ENCODE measurements around the gene ARHGAP22. TPM values are rescaled to one million over a fixed set of nuclear protein-coding genes. Genes with fewer than 3 reads are reported as not detected.

Gene ARHGAP22
- total RNA-seq, 1 experiment from 2014 or later, result 0.53 TPM

DNA sequence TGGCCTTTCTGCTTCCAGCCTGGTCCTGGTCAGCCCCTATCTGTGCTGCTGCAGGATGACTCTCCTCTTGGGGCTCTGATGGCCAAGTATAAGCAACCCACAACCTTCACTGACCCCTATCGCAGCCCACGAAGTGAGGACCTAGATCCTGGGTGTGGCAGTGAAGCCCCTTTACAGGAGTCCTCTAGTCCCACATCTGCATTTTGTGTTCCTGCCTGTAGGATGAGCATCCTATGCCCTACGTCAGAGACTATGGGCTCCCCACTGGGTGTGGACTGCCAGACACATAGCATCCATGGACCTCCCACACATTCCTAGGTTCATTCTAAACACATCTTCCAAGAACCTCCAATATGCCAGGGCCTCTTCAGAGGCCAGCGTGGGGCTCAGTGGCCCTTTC, 29.0 kb downstream of the ARHGAP22 start:
- H3K4me1 ChIP-seq (replicated peaks), result no peaks in the 10 kb centered on the region
- H3K27ac ChIP-seq, result no peak overlapping the region
- no peak overlapping the region for H3K4me3 ChIP-seq
- H3K36me3 ChIP-seq, result no peaks in the 10 kb centered on the region
- no peaks in the 10 kb centered on the region; the same call in 1 of the 2 replicates for H3K27me3 ChIP-seq (replicated peaks)
- DNase-seq (ENCODE audit: low read depth in 1 of 2, low spot score in 2 of 2), result no peak
- H3K9me3 ChIP-seq (replicated peaks), result no peaks in the 10 kb centered on the region

DNA sequence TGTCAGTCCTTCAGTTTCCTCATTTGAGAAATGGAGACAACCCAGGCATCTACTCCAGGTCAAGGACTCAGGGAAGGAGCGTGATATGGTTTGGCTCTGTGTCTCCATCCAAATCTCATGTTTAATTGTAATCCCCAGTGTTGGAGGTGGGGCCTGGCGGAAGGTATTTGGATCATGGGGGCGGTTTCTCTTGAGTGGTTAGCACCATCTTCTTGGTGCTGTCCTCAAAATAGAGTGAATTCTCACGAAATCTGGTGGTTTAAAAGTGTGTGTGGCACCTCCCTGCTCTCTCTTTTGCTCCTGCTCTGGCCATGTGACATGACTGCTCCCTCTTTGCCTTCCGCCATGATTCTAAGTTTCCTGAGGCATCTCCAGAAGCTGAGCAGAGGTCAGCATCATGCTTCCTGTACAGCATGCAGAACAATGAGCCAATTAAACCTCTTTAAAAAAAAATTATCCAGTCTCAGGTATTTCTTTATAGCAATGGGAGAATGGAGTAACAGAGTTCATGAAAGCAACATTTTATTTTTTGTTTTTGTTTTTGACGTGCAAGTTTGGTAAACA, 30.0 kb downstream of the ARHGAP22 start:
- Histone ChIP-seq H3K27ac (no peak overlapping the region), H3K9me3 (replicated peaks) (no peaks in the 10 kb centered on the region), H3K4me1 (replicated peaks) (no peaks in the 10 kb centered on the region), H3K36me3 (no peaks in the 10 kb centered on the region), H3K27me3 (replicated peaks) (no peaks in the 10 kb centered on the region; the same call in 1 of the 2 replicates), H3K4me3 (no peak overlapping the region)
- no peak for DNase-seq (ENCODE audit: low read depth in 1 of 2, low spot score in 2 of 2)

DNA sequence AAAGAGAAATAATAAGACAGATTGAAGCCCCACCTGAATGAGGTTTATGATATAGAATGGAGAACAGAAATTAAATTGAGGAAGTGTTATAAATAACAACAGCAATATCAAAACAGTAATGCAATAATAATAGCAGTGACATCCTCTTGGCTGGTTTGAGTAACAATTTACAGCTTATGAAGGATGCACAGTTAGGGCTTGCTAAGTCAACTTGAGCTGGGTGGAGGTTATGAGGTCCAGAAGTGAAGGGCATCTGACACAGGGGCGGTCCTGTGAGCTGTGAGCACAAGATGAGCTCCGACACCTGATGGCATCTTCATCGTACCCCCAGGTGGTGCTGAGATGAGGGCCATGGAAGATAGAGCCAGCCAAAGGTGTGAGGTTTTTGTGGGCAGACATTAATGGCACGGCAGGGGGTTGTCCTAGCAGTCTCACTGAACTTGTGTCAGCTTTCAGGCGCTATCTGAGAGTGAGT, 30.5 kb downstream of the ARHGAP22 start:
- H3K9me3 ChIP-seq (replicated peaks), result no peaks in the 10 kb centered on the region
- no peaks in the 10 kb centered on the region for H3K36me3 ChIP-seq
- H3K27me3 ChIP-seq (replicated peaks), result no peaks in the 10 kb centered on the region; the same call in 1 of the 2 replicates
- no peak for DNase-seq (ENCODE audit: low read depth in 1 of 2, low spot score in 2 of 2)
- H3K4me3 ChIP-seq, result no peak overlapping the region
- no peak overlapping the region for H3K27ac ChIP-seq
- no peaks in the 10 kb centered on the region for H3K4me1 ChIP-seq (replicated peaks)

DNA sequence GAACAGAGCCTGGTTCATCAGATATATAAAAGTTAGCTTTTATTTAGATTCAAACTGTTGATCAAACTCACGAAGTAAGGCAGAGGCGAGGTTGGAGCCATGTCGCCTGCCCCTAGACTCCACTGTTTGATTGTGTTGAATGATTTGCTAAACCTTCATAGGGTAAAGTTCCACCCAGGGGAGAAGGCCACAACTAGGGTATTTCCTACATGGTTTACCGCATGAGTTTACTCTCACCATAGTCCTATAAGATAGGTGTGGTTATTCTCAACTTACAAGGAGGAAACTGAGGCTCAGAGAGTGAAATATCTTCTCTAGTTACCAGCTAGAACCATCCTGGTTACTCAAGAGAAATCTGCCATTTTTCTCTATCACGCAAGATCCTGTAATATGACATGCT, 31.8 kb downstream of the ARHGAP22 start:
- Histone ChIP-seq H3K4me3 (no peak overlapping the region), H3K27me3 (replicated peaks) (no peaks in the 10 kb centered on the region), H3K36me3 (no peaks in the 10 kb centered on the region), H3K9me3 (replicated peaks) (no peaks in the 10 kb centered on the region), H3K27ac (no peak overlapping the region), H3K4me1 (replicated peaks) (no peaks in the 10 kb centered on the region)
- no peak for DNase-seq (ENCODE audit: low read depth in 1 of 2, low spot score in 2 of 2)

DNA sequence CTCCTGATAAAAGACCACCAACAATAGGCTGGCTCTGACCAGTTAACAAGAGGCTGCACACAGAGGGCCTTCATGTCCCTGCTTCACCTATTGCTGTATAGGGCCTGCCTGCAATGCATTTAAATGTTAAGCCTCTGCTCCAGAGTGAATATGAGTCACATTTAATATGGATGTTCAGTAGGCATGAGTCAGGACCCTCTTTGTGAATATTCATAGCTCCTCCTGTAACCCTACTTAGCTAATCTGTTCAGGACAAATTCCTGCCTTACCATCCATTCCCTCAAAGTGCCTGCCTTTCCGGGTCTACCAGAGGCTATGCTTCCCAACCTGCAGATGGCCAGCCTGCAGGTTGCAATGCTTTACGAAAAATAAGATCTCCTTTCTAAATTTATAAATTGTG, 32.5 kb downstream of the ARHGAP22 start:
- Histone ChIP-seq H3K27me3 (replicated peaks) (no peaks in the 10 kb centered on the region), H3K36me3 (no peaks in the 10 kb centered on the region), H3K9me3 (replicated peaks) (no peaks in the 10 kb centered on the region), H3K4me3 (no peak overlapping the region), H3K4me1 (replicated peaks) (no peaks in the 10 kb centered on the region), H3K27ac (no peak overlapping the region)
- DNase-seq (ENCODE audit: low read depth in 1 of 2, low spot score in 2 of 2), result no peak

DNA sequence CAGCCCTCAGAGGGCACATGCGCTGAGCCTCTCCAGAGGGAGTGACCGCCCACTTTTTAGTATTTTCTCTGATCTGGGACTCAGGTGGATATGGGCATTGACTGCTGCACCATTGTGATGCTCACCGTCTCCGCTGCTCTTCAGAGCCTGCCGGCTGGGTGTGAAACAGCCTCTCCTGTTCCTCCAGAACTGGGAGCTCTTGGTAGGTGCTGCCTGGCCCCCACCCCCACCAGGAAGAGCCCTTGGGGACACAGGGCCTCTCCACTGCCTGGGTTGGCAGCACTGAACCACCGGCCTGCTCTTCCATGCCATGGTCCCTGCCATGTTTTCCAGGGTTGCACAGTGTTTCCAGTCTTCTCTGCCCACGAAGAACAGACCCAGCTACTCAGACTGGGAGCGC, 36.3 kb downstream of the ARHGAP22 start:
- Histone ChIP-seq H3K4me1 (replicated peaks) (no peaks in the 10 kb centered on the region), H3K36me3 (no peaks in the 10 kb centered on the region), H3K27ac (no peak overlapping the region), H3K27me3 (replicated peaks) (no peaks in the 10 kb centered on the region), H3K9me3 (replicated peaks) (no peaks in the 10 kb centered on the region), H3K4me3 (no peak overlapping the region)
- DNase-seq (ENCODE audit: low read depth in 1 of 2, low spot score in 2 of 2), result no peak

DNA sequence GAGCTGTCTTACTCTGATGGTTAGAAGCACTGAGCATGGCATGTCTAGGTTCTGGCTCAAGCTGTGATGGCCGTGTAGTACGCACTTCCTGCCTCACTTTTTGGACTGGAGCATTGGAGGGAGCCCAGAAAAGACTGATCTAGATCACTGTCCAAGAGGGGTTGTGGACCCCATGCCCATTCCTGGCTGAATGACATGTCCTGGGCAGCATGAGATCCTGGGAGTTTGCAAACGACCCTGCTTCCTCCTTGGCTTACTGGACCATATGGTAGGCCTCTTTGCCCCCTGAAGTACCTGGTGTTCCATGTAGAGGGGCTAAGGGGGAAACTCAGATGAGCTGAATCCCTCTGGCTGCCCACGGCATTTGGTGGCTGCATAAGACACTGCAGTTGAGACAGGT, 36.7 kb downstream of the ARHGAP22 start:
- Histone ChIP-seq H3K27me3 (replicated peaks) (no peaks in the 10 kb centered on the region), H3K4me3 (no peak overlapping the region), H3K4me1 (replicated peaks) (no peaks in the 10 kb centered on the region), H3K9me3 (replicated peaks) (no peaks in the 10 kb centered on the region), H3K36me3 (no peaks in the 10 kb centered on the region), H3K27ac (no peak overlapping the region)
- DNase-seq (ENCODE audit: low read depth in 1 of 2, low spot score in 2 of 2), result no peak

DNA sequence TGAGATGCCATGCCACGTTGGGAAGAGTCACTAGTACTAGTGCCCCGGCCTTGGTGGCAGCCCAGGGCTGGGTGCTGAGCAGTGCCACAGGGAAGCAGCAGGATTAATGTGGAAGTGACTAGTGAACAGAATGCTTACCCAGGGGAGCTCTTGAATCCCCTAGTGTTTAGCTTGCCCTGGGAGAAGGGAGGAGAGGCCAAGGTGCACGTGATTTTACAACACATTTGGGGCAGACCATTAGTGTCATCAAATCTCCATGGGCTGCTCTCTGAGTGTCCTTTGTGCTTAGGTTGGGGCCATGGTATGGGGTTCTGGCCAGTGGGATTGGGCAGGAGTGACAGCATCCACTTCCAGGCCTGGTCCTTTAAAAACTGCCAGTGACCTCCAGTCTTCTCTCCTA, 37.5 kb downstream of the ARHGAP22 start:
- no peak for DNase-seq (ENCODE audit: low read depth in 1 of 2, low spot score in 2 of 2)
- Histone ChIP-seq H3K36me3 (no peaks in the 10 kb centered on the region), H3K9me3 (replicated peaks) (no peaks in the 10 kb centered on the region), H3K27me3 (replicated peaks) (no peaks in the 10 kb centered on the region), H3K27ac (no peak overlapping the region), H3K4me1 (replicated peaks) (no peaks in the 10 kb centered on the region), H3K4me3 (no peak overlapping the region)

DNA sequence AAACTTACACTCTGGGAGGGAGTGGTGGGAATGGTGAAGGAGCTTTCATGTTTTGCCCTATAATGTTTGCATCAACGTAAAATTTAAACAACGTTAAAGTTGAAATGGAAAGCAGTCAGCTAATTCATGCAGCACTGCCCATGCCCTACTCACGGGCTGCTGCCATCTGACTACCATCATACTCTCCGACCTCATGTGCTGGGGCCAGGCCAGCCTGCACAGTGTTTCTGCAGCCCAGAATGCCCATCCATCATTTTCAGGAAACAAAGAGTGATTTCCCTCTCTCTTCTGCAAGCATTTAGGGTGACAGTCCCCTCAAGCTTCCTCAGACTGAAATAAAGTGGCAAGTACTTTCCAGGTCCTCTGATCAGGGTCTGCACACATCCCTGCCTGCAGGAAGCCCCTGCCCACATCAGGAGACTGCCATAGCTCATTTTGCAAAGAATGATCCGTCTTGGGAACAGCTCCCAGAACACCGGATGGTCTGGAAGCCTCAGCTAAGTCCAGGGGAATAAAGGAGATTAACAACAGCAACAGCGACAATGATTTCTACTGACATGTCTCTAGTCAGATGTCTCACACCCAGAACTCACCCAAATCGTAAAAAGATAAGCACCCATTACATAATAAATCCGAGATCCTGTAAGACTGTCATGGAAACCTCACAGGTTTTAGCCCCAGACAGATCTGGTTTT, 40.3 kb downstream of the ARHGAP22 start:
- H3K36me3 ChIP-seq, result no peaks in the 10 kb centered on the region
- no peak overlapping the region for H3K27ac ChIP-seq
- peak in 1 of 2 experiments; percentile 21 for DNase-seq (ENCODE audit: low read depth in 1 of 2, low spot score in 2 of 2)
- H3K4me1 ChIP-seq (replicated peaks), result no peaks in the 10 kb centered on the region
- H3K27me3 ChIP-seq (replicated peaks), result no peaks in the 10 kb centered on the region
- H3K4me3 ChIP-seq, result no peak overlapping the region
- H3K9me3 ChIP-seq (replicated peaks), result no peaks in the 10 kb centered on the region

DNA sequence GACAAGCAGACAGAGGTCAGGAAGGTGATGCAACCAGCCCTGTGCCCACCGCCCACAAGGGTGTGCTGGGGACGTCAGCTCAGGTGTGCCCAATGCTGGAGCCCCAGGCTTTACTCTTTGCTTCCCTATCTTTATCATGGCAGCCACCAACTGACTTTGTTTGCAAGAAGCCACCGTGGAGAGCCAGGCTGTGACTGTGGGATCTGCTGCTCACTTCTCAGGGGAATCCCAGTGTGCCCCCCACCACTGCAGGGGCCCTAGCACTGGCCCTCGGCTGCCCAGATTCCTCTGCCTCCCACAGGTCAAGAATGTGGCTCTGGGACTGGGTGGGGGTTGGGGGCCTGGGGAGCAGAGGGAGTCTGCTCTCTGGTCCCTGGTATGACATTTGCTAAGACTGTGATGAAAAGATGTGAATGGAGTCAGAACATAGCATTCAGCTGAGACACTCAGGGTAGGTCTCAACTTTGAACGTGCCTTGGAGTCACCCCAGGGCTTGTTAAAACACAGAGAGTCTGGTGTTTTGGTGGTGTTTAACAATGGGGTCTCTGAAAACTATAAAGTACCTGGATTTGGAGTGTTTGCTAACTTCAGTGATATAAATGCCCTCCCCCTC, 47.3 kb downstream of the ARHGAP22 start:
- no peaks in the 10 kb centered on the region for H3K4me1 ChIP-seq (replicated peaks)
- H3K4me3 ChIP-seq, result no peak overlapping the region
- no peaks in the 10 kb centered on the region for H3K36me3 ChIP-seq
- no peak overlapping the region for H3K27ac ChIP-seq
- no peaks in the 10 kb centered on the region for H3K9me3 ChIP-seq (replicated peaks)
- no peaks in the 10 kb centered on the region for H3K27me3 ChIP-seq (replicated peaks)
- no peak for DNase-seq (ENCODE audit: low read depth in 1 of 2, low spot score in 2 of 2)

DNA sequence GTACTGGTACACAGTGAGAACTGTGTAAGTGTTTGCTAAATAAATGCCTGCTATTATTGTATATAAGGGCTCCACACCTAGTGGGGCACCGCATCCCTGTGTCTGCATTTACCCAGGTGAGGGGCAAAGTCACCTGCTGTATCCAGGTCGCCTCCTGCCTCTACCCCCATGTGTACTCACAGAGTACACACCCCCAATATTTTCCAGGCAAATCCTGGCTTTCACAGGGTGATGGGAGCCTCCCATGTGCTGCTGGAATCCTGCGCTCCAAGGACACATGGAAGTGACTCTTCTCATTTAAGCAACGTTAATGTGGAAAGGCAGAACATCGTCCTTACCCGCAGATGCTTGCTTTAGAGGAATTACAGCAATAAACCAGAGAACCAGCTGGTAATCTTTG, 48.2 kb downstream of the ARHGAP22 start:
- no peaks in the 10 kb centered on the region for H3K27me3 ChIP-seq (replicated peaks)
- no peak overlapping the region for H3K4me3 ChIP-seq
- H3K27ac ChIP-seq, result no peak overlapping the region
- no peak for DNase-seq (ENCODE audit: low read depth in 1 of 2, low spot score in 2 of 2)
- no peaks in the 10 kb centered on the region for H3K36me3 ChIP-seq
- H3K4me1 ChIP-seq (replicated peaks), result no peaks in the 10 kb centered on the region
- no peaks in the 10 kb centered on the region for H3K9me3 ChIP-seq (replicated peaks)

DNA sequence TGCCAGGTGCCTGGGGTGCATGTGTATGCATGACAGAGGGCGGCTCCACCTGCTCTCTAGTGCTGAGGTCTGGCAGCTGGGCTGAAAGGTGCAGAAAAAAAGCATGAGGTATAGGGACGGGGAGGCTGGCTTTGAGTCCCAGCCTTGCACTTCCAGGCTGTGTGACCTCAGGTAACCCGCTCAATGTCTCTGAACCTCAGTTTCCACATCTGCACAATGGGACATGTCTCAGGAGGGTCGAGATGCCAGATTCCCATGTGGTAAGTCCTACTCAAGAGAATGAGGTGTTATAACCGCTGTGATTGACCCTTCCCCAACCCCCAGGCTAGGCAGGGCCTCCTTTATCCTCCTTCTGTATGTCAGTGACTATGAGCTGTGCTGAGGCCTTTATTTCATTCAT, 48.8 kb downstream of the ARHGAP22 start:
- Histone ChIP-seq H3K4me3 (no peak overlapping the region), H3K9me3 (replicated peaks) (no peaks in the 10 kb centered on the region), H3K27ac (no peak overlapping the region), H3K36me3 (no peaks in the 10 kb centered on the region), H3K27me3 (replicated peaks) (no peaks in the 10 kb centered on the region), H3K4me1 (replicated peaks) (no peaks in the 10 kb centered on the region)
- no peak for DNase-seq (ENCODE audit: low read depth in 1 of 2, low spot score in 2 of 2)

DNA sequence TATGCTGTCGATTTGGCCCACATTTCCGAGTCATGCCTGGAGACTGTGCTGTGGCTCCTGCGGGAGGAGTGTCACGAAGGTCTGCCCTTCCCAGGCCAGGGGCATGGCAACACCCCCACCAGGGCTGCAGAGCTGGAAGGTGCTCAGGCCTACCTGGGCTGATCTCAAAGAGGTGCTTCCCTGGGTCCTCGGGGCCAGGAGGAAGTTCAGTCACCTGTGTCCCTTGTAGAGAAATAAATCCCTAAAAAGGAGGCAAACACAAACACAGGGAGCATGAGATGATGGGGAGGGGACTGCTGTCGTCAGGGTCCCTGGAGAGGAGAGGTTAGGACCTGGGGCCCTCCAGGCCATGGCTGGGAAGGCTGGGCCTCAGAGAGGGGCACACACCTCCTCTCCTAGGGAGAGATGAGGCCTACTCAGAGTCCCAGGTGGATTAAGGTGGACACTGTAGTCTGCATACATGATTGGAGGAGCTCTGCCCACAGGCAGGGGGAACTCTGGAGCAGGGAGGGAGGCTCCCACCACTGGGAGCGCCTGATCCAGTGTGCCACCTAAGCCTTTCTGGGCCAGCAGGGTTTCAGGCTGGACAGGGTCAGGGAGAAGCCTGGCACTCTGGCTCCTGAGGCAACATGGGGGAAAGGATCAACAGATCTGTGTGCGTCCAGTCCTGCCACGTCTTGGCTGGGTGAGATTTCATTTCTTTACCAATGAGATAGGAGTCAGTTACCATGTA, 49.4 kb downstream of the ARHGAP22 start:
- no peaks in the 10 kb centered on the region for H3K9me3 ChIP-seq (replicated peaks)
- H3K4me1 ChIP-seq (replicated peaks), result no peaks in the 10 kb centered on the region
- H3K27ac ChIP-seq, result no peak overlapping the region
- no peaks in the 10 kb centered on the region for H3K27me3 ChIP-seq (replicated peaks)
- no peaks in the 10 kb centered on the region for H3K36me3 ChIP-seq
- H3K4me3 ChIP-seq, result no peak overlapping the region
- DNase-seq (ENCODE audit: low read depth in 1 of 2, low spot score in 2 of 2), result no peak

DNA sequence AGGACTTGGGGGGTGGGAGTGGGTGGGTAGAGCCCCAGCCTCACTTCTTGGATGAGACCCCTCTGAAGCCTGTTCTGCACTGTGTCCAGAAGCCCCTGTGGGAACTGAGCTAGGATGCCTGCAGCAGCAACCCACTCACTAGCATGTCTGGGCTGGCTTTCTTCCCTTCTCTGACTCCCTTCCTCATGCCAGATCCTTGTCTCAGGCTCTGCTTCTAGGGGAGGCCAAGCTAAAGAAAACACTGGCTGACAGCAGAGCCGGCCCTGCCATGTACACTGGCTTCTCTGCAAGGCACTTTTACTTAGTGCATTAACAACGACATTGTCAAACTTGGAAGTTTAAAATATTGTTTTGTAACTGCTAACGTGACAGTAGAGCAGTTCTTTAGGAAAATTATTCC, 50.2 kb downstream of the ARHGAP22 start:
- Histone ChIP-seq H3K27me3 (replicated peaks) (no peaks in the 10 kb centered on the region), H3K4me1 (replicated peaks) (no peaks in the 10 kb centered on the region), H3K4me3 (no peak overlapping the region), H3K9me3 (replicated peaks) (no peaks in the 10 kb centered on the region), H3K27ac (no peak overlapping the region), H3K36me3 (no peaks in the 10 kb centered on the region)
- no peak for DNase-seq (ENCODE audit: low read depth in 1 of 2, low spot score in 2 of 2)

Data from SJSA1 (cell line).